ENCODE measurements around the gene PANX2. TPM values are rescaled to one million over a fixed set of nuclear protein-coding genes. Genes with fewer than 3 reads are reported as not detected.

The PANX2 gene
- total RNA-seq, 1 donor from 2014 or later = 0.88 TPM

DNA sequence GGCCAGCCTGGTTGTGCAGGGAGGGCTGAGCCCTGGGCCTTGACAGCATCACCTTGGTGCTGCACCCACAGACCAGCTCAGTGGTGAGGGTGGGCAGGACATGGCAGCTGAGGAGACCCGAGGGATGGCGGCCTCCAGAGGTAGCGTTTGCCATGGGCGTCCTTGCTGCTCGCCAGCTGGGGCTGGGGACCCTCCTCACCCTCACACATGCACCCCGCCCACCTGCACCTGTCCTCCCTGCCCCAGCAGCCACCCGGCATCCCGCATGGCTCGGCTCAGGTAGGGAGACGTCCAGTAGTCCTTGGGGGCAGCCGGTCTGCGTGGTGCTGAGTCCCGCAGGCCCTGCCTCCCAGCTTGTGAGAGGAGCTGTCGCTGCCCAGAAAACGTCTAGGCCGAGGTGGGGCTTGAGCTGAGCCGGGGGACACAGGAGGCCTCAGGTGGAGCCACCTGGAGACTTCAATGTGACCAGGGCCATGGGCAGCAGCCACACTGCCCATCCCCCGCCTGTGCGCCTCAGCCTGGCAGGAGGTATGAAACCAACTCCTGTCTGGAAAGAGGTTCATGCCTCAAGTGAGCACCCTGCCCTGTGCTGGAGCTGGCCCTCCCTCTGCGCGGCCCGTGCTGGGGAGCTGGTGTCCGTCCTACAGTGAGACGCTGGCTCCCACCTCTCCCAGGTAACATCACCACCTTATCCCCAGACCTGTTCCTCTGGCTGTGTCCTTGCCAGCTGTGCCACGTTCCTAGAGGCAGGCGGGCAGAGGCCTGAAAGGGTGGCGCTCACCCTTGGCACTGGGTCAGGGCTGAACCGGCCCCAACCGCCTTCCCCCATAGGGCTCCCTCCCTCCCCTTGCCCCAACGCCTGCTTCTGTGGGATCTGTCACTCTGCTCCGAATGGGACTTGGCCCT is 11.9 kb downstream of the PANX2 start:
- H2AFZ ChIP-seq (replicated peaks) = no peak overlapping the region
- no peak overlapping the region for H3K27ac Mint-ChIP-seq
- H3K4me3 Mint-ChIP-seq = no peak overlapping the region
- H3K27ac ChIP-seq = no peak overlapping the region
- no peaks in the 10 kb centered on the region for H3K9me3 Mint-ChIP-seq
- peaks cover 6% of the 10 kb centered on the region for H3F3A ChIP-seq (ENCODE audit: low read depth)
- H3K9me3 ChIP-seq (ENCODE audit: low read depth) = no peaks in the 10 kb centered on the region
- peaks cover 11% of the 10 kb centered on the region for H4K20me1 ChIP-seq (ENCODE audit: low read depth)
- H3K4me1 Mint-ChIP-seq = peaks cover 15% of the 10 kb centered on the region
- H3K27me3 Mint-ChIP-seq (ENCODE audit: insufficient read depth, low read depth) = peaks cover 3% of the 10 kb centered on the region
- TF ChIP-seq, protein P1, sequence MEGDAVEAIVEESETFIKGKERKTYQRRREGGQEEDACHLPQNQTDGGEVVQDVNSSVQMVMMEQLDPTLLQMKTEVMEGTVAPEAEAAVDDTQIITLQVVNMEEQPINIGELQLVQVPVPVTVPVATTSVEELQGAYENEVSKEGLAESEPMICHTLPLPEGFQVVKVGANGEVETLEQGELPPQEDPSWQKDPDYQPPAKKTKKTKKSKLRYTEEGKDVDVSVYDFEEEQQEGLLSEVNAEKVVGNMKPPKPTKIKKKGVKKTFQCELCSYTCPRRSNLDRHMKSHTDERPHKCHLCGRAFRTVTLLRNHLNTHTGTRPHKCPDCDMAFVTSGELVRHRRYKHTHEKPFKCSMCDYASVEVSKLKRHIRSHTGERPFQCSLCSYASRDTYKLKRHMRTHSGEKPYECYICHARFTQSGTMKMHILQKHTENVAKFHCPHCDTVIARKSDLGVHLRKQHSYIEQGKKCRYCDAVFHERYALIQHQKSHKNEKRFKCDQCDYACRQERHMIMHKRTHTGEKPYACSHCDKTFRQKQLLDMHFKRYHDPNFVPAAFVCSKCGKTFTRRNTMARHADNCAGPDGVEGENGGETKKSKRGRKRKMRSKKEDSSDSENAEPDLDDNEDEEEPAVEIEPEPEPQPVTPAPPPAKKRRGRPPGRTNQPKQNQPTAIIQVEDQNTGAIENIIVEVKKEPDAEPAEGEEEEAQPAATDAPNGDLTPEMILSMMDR (IDR thresholded peaks at IDR 0.05) = no peak
- TF ChIP-seq EZH2phosphoT487 (IDR thresholded peaks at IDR 0.05) = no peak
- no peak for TF ChIP-seq EZH2 (IDR thresholded peaks at IDR 0.05)
- peaks cover 16% of the 10 kb centered on the region for H3K27me3 ChIP-seq
- peaks cover 14% of the 10 kb centered on the region for H3K4me1 ChIP-seq
- no peak overlapping the region for H3K4me3 ChIP-seq
- H3K9ac ChIP-seq = no peak overlapping the region
- DNase-seq (ENCODE audit: low spot score) = no peak
- peaks cover 2% of the 10 kb centered on the region for H3K36me3 Mint-ChIP-seq
- peaks cover 15% of the 10 kb centered on the region for H3K79me2 ChIP-seq (ENCODE audit: low read depth)
- H3K4me2 ChIP-seq = no peak overlapping the region
- no peaks in the 10 kb centered on the region for H3K36me3 ChIP-seq

DNA sequence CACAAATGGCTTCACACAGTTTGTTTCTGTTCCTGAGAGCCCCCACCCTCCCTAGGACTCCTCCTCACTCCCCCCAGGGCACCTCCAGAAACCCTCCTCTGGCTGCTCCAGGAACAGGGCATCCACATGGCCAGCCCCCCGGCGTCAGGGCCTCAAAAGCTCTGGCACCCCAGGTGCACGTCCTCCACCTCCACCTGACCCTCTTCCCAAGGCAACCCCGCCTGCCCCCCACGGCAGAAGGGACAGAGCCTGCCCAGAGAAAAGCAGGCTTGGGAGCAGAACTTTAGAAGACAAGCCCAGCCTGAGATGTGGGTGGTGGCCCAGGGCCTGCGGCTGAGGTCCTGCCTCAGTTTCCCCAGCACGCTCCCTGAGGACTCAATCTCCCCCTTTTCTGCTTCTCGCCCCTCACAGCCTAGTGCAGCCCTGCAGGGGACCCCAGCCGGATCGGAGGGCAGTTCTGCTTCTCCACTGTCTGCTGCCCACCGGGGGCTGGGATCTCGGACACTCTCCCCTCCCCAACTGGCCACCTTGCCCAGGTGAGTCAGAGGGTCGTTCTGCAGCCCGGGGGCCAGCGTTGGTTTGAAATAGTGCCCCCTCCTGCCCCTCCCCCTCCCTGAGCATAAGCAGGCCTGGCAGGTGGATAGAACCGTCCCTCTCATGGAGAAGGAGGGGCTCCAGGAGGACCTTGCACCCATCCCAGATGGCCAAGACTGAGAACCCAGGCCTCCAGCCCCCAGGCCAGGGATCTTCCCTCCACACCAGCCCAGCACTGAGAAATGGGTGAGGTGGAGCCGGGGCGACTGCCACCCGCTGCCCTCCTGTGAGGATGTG is 12.8 kb downstream of the PANX2 start:
- TF ChIP-seq EZH2 (IDR thresholded peaks at IDR 0.05) = no peak
- TF ChIP-seq, protein P1 (IDR thresholded peaks at IDR 0.05) = no peak
- no peak for TF ChIP-seq EZH2phosphoT487 (IDR thresholded peaks at IDR 0.05)
- Histone ChIP-seq H3K4me1 (peaks cover 14% of the 10 kb centered on the region), H3K9ac (no peak overlapping the region), H3K4me3 (no peak overlapping the region), H3F3A (ENCODE audit: low read depth) (peaks cover 6% of the 10 kb centered on the region), H2AFZ (replicated peaks) (no peak overlapping the region), H3K79me2 (ENCODE audit: low read depth) (peaks cover 17% of the 10 kb centered on the region), H3K27me3 (peaks cover 16% of the 10 kb centered on the region), H4K20me1 (ENCODE audit: low read depth) (peaks cover 16% of the 10 kb centered on the region), H3K9me3 (ENCODE audit: low read depth) (no peaks in the 10 kb centered on the region), H3K27ac (no peak overlapping the region), H3K36me3 (no peaks in the 10 kb centered on the region), H3K4me2 (no peak overlapping the region)
- no peaks in the 10 kb centered on the region for H3K9me3 Mint-ChIP-seq
- H3K36me3 Mint-ChIP-seq = no peaks in the 10 kb centered on the region
- H3K4me1 Mint-ChIP-seq = peaks cover 14% of the 10 kb centered on the region
- no peak for DNase-seq (ENCODE audit: low spot score)
- no peak overlapping the region for H3K27ac Mint-ChIP-seq
- peak overlapping the region; percentile 55 for H3K4me3 Mint-ChIP-seq
- peaks cover 3% of the 10 kb centered on the region for H3K27me3 Mint-ChIP-seq (ENCODE audit: insufficient read depth, low read depth)

DNA sequence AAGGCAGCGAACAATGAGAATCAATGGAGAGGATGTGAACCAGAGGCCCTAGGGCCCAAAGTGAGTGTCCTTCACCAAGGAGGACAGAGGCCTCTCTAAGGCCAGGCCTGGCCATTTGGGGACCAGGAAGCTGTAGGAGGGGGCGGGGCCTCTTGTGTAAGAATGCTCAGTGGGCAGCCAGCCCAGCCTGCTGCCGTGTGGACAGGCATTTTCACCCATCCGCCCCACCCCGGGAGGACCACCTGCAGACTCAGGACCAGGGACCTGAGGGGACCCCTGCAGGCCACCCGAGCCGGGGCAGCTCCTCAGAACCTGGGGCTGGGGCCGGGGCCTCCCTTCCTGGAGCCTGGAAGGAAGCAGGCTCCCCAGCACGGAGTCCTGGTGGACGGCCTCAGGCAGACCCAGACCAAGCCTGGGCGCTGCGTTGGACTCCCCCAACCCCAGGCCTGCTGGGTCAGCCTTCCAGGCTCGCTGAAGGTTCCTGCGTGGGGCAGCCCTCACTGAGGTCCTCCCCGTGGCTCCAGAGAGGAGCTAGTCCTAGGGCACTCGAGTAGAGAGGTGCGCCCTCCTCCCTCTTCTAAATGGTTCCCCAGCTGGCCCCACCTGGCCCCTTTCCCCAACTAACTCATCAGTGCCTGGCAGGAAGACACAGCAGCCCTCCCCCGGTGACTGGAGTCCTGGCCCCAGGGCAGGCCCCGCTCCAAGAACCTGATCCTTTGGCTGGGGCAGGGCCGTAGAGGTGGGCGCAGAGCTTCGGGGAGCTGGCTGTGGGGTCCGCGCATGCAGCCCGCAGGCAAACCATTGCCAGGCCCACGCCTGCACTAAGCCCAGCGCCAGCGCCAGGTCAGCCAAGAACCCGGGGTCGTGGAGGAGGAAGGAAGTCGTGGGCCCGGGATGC is 13.7 kb downstream of the PANX2 start:
- Histone ChIP-seq H3K79me2 (ENCODE audit: low read depth) (peaks cover 17% of the 10 kb centered on the region), H2AFZ (replicated peaks) (no peak overlapping the region), H4K20me1 (ENCODE audit: low read depth) (peaks cover 25% of the 10 kb centered on the region), H3K27me3 (peaks cover 16% of the 10 kb centered on the region), H3F3A (ENCODE audit: low read depth) (peaks cover 6% of the 10 kb centered on the region), H3K4me2 (peak overlapping the region; percentile 18), H3K4me1 (peaks cover 14% of the 10 kb centered on the region), H3K27ac (no peak overlapping the region), H3K9me3 (ENCODE audit: low read depth) (no peaks in the 10 kb centered on the region), H3K9ac (no peak overlapping the region), H3K36me3 (no peaks in the 10 kb centered on the region), H3K4me3 (no peak overlapping the region)
- peaks cover 14% of the 10 kb centered on the region for H3K4me1 Mint-ChIP-seq
- H3K4me3 Mint-ChIP-seq = peak overlapping the region; percentile 70
- no peaks in the 10 kb centered on the region for H3K36me3 Mint-ChIP-seq
- TF ChIP-seq, protein P1 (IDR thresholded peaks at IDR 0.05) = no peak
- TF ChIP-seq EZH2 (IDR thresholded peaks at IDR 0.05) (no peak), EZH2phosphoT487 (IDR thresholded peaks at IDR 0.05) (no peak)
- no peak overlapping the region for H3K27ac Mint-ChIP-seq
- peak; percentile 63 for DNase-seq (ENCODE audit: low spot score)
- H3K27me3 Mint-ChIP-seq (ENCODE audit: insufficient read depth, low read depth) = peaks cover 3% of the 10 kb centered on the region
- H3K9me3 Mint-ChIP-seq = no peaks in the 10 kb centered on the region

Data from neural progenitor cell (in vitro differentiated cells).